Mesendoderm (in vitro differentiated cells): Measurements from ENCODE around the gene ATN1.

Experiments used
- DNase-seq: peaks from one replicate; pipeline ENCODE4 v3.0.0; 2013
- H2AK5ac ChIP-seq: 2 replicates; pipeline ENCODE4 v1.6.1; 2013; ENCODE audit warnings: low read length, inconsistent platforms
- H2BK120ac ChIP-seq: 2 replicates; pipeline ENCODE4 v1.6.1; 2013; ENCODE audit warnings: low read depth, mild to moderate bottlenecking, low read length, moderate library complexity, mixed read lengths
- H2BK15ac ChIP-seq: replicated peaks from 2 replicates; pipeline ENCODE4 v1.6.1; 2013; ENCODE audit warnings: low read depth, mild to moderate bottlenecking, moderate library complexity
- H2BK5ac ChIP-seq: 2 replicates; pipeline ENCODE4 v1.6.1; 2013; ENCODE audit warnings: low read length, inconsistent platforms
- H3K18ac ChIP-seq: 2 replicates; pipeline ENCODE4 v1.6.1; 2013; ENCODE audit warnings: mild to moderate bottlenecking, low read length, mixed read lengths
- H3K23ac ChIP-seq: one replicate; pipeline ENCODE4 v1.6.1; 2013; ENCODE audit warnings: low read length
- H3K27ac ChIP-seq: 2 replicates; pipeline ENCODE4 v1.5.1; 2013; ENCODE audit warnings: low read depth, mild to moderate bottlenecking, inconsistent platforms, low read length, moderate library complexity
- H3K27me3 ChIP-seq: 2 replicates; pipeline ENCODE4 v1.6.1; 2013; ENCODE audit warnings: low read length, control low read depth, mild to moderate bottlenecking, inconsistent platforms; ENCODE audit not compliant: insufficient read depth, poor library complexity
- H3K36me3 ChIP-seq: 2 replicates; pipeline ENCODE4 v1.6.1; 2013; ENCODE audit warnings: low read length, inconsistent platforms; ENCODE audit not compliant: control insufficient read depth, insufficient read depth
- H3K4ac ChIP-seq: one replicate; pipeline ENCODE4 v1.6.1; 2013; ENCODE audit warnings: low read depth, mild to moderate bottlenecking, low read length, moderate library complexity
- H3K4me1 ChIP-seq: 2 replicates; pipeline ENCODE4 v1.6.1; 2013; ENCODE audit warnings: low read depth, low read length, inconsistent platforms; ENCODE audit not compliant: control insufficient read depth
- H3K4me2 ChIP-seq: 2 replicates; pipeline ENCODE4 v1.6.1; 2013; ENCODE audit warnings: low read length
- H3K4me3 ChIP-seq: 2 replicates; pipeline ENCODE4 v1.5.1; 2013; ENCODE audit warnings: mild to moderate bottlenecking, low read length
- H3K56ac ChIP-seq: one replicate; pipeline ENCODE4 v1.6.1; 2013; ENCODE audit warnings: low read length
- H3K79me1 ChIP-seq: 2 replicates; pipeline ENCODE4 v1.6.1; 2013; ENCODE audit warnings: low read length, inconsistent platforms
- H3K79me2 ChIP-seq: 2 replicates; pipeline ENCODE4 v1.6.1; 2013; ENCODE audit warnings: mild to moderate bottlenecking, low read length; ENCODE audit not compliant: control insufficient read depth, insufficient read depth
- H3K9ac ChIP-seq: 2 replicates; pipeline ENCODE4 v1.6.1; 2013; ENCODE audit warnings: low read length, inconsistent platforms
- H4K5ac ChIP-seq: one replicate; pipeline ENCODE4 v1.6.1; 2013; ENCODE audit warnings: low read length
- H4K8ac ChIP-seq: one replicate; pipeline ENCODE4 v1.6.1; 2013; ENCODE audit warnings: low read depth, mild to moderate bottlenecking, control low read depth, low read length, moderate library complexity
- WGBS: extraction: QIAGEN DNeasy Blood & Tissue Kit; methylation state at CpG from one replicate; pipeline ENCODE4 v1.1.7; 2013; ENCODE audit warnings: low lambda C conversion rate, missing lambda C conversion rate; ENCODE audit not compliant: insufficient coverage; ENCODE audit errors: extremely low coverage; 5-methylcytosine and 5-hydroxymethylcytosine counted together

Gene ATN1

DNA sequence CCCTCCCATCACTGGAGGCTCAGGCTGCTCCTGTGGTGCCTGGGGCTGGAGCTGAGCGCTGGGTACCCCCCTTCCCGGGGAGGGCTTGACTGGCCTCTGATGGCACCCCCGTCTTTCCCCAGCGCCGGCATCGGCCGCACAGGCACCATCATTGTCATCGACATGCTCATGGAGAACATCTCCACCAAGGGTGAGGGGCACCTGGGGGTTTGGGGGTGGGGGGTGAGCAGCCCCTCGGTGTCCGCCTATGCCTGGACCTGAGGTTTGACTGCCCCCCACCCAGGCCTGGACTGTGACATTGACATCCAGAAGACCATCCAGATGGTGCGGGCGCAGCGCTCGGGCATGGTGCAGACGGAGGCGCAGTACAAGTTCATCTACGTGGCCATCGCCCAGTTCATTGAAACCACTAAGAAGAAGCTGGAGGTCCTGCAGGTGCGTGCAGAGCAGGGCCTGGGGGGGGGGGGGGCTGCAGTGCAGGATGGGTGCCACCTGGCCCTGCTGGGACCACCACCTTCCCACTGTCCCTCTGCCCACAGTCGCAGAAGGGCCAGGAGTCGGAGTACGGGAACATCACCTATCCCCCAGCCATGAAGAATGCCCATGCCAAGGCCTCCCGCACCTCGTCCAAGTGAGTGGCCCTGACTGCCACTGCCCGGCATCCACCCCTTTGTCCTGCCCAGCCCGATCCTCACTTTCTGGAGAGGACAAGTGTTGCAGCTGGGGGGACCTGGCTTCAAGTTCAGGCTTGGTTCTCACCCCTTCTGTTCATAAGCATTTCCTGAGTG, 32.2 kb downstream of the ATN1 start:
- H3K18ac ChIP-seq = no peak overlapping the region
- peaks cover 15% of the 10 kb centered on the region for H3K79me2 ChIP-seq
- H3K56ac ChIP-seq = no peak overlapping the region
- no CpG with 5 or more reads among the region's 26 CpGs for WGBS
- H3K27me3 ChIP-seq = no peaks in the 10 kb centered on the region
- H3K4me1 ChIP-seq = peaks cover 10% of the 10 kb centered on the region
- H3K23ac ChIP-seq = no peak overlapping the region
- H3K27ac ChIP-seq = no peak overlapping the region
- H3K4me2 ChIP-seq = no peak overlapping the region
- H3K4me3 ChIP-seq = no peak overlapping the region
- DNase-seq = no peak
- no peaks in the 10 kb centered on the region for H3K36me3 ChIP-seq
- no peak overlapping the region for H2BK5ac ChIP-seq
- no peak overlapping the region for H2AK5ac ChIP-seq
- H3K4ac ChIP-seq = no peak overlapping the region
- H2BK15ac ChIP-seq = no peak overlapping the region
- no peak overlapping the region for H3K9ac ChIP-seq
- H2BK120ac ChIP-seq = no peak overlapping the region
- peaks cover 2% of the 10 kb centered on the region for H3K79me1 ChIP-seq
- no peak overlapping the region for H4K8ac ChIP-seq
- no peak overlapping the region for H4K5ac ChIP-seq

DNA sequence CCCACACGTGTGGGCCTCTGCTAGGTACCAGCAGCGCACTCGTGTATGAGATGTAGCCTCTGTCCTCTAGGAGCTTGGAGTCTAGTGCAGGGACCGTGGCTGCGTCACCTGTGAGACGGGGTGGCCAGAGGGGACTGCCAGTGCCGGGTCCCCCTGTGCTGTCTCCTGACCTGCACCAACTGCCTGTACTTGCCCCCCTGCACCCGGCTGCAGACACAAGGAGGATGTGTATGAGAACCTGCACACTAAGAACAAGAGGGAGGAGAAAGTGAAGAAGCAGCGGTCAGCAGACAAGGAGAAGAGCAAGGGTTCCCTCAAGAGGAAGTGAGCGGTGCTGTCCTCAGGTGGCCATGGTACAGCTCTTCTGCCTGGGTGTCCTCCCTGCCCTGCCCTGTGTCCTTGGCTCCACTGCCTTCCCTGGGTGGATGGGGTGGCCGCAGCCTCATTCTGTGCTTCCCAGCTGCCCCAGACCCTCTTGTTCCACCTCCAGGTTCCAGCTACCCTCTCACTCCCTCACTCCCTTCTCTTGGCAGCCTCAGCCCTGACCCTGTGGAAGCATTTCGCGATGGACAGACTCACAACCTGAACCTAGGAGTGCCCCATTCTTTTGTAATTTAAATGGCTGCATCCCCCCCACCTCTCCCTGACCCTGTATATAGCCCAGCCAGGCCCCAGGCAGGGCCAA, 33.0 kb downstream of the ATN1 start:
- Histone ChIP-seq H2BK120ac (no peak overlapping the region), H3K36me3 (no peaks in the 10 kb centered on the region), H4K8ac (no peak overlapping the region), H3K27ac (no peak overlapping the region), H3K9ac (peak overlapping the region; percentile 97), H2AK5ac (no peak overlapping the region), H3K4ac (peak overlapping the region; percentile 77), H4K5ac (no peak overlapping the region), H3K4me1 (peaks cover 10% of the 10 kb centered on the region), H3K79me1 (peaks cover 2% of the 10 kb centered on the region), H3K4me2 (no peak overlapping the region), H3K23ac (no peak overlapping the region), H3K56ac (peak overlapping the region; percentile 97), H2BK5ac (no peak overlapping the region), H3K18ac (no peak overlapping the region), H2BK15ac (no peak overlapping the region), H3K27me3 (no peaks in the 10 kb centered on the region), H3K4me3 (no peak overlapping the region), H3K79me2 (peaks cover 15% of the 10 kb centered on the region)
- WGBS = no CpG with 5 or more reads among the region's 13 CpGs
- DNase-seq = peak; percentile 63

DNA sequence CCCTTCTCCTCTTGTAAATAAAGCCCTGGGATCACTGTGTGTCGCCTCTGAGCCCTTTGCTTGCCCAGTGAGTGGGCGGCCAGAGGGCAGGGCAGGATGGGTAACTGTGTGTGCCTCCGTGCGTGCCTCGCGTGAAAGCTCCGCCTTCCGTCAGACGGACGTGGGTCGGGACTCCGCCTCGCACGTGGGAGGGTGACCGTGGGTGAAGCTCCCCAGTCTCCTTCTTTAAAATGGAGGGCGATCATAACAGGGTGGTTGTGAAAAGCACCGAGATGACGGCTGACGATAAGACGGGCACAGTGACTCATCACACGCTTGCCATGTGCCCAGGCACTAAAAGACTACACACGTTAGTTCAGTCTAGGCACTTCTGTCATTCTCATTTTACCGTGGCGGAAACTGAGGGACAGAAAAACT, 33.5 kb downstream of the ATN1 start:
- Histone ChIP-seq H3K4ac (peak overlapping the region; percentile 77), H2AK5ac (peak overlapping the region; percentile 60), H4K5ac (peak overlapping the region; percentile 33), H3K18ac (peak overlapping the region; percentile 51), H3K9ac (peak overlapping the region; percentile 97), H3K27me3 (no peaks in the 10 kb centered on the region), H3K36me3 (peaks cover 2% of the 10 kb centered on the region), H3K4me3 (no peak overlapping the region), H4K8ac (no peak overlapping the region), H3K4me2 (peak overlapping the region; percentile 63), H2BK15ac (no peak overlapping the region), H2BK120ac (no peak overlapping the region), H3K27ac (peak overlapping the region; percentile 93), H2BK5ac (peak overlapping the region; percentile 77), H3K4me1 (peaks cover 10% of the 10 kb centered on the region), H3K23ac (no peak overlapping the region), H3K79me2 (peaks cover 15% of the 10 kb centered on the region), H3K56ac (peak overlapping the region; percentile 97), H3K79me1 (peaks cover 2% of the 10 kb centered on the region)
- WGBS = no CpG with 5 or more reads among the region's 24 CpGs
- DNase-seq = no peak

DNA sequence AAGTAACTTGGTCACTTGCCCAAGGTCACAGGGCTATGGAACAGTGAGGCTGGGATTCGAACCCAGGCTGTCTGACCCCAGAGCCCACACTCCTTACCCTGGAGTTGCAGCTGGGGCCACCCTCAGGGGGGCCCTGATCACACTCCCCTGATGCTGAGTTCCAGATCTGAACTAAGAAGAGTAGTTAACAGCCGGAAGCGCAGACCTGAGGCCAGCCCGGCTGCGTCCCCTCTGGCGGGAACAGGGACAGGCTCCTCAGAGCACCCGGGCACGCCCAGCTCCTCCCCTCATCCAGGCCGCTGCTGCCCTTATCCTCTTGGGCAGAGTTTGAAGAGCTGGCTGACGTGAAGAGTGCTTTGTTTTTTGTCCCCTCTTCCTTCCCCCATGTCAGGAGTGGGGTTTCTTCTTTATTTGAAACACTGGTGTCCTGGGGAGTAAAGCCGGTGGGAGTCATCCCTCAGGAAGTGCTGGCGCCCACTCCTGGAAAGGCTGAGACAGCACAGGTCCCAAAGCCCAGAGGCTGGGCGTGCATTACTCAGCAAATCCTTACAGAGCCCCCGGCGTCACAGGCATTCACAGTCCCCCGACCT, 34.0 kb downstream of the ATN1 start:
- peaks cover 15% of the 10 kb centered on the region for H3K79me2 ChIP-seq
- H3K4me1 ChIP-seq = peaks cover 10% of the 10 kb centered on the region
- H4K5ac ChIP-seq = peak overlapping the region; percentile 33
- H2BK15ac ChIP-seq = no peak overlapping the region
- peak overlapping the region; percentile 63 for H3K4me2 ChIP-seq
- no peak overlapping the region for H2BK120ac ChIP-seq
- H3K27me3 ChIP-seq = no peaks in the 10 kb centered on the region
- H3K23ac ChIP-seq = peak overlapping the region; percentile 39
- H3K27ac ChIP-seq = peak overlapping the region; percentile 93
- no peak overlapping the region for H3K4me3 ChIP-seq
- peak overlapping the region; percentile 52 for H3K18ac ChIP-seq
- peaks cover 4% of the 10 kb centered on the region for H3K36me3 ChIP-seq
- peak overlapping the region; percentile 60 for H2AK5ac ChIP-seq
- H3K4ac ChIP-seq = peak overlapping the region; percentile 77
- peaks cover 2% of the 10 kb centered on the region for H3K79me1 ChIP-seq
- peak overlapping the region; percentile 97 for H3K9ac ChIP-seq
- no peak overlapping the region for H4K8ac ChIP-seq
- DNase-seq = peak; percentile 97
- H2BK5ac ChIP-seq = peak overlapping the region; percentile 78
- no CpG with 5 or more reads among the region's 16 CpGs for WGBS
- H3K56ac ChIP-seq = peak overlapping the region; percentile 97

DNA sequence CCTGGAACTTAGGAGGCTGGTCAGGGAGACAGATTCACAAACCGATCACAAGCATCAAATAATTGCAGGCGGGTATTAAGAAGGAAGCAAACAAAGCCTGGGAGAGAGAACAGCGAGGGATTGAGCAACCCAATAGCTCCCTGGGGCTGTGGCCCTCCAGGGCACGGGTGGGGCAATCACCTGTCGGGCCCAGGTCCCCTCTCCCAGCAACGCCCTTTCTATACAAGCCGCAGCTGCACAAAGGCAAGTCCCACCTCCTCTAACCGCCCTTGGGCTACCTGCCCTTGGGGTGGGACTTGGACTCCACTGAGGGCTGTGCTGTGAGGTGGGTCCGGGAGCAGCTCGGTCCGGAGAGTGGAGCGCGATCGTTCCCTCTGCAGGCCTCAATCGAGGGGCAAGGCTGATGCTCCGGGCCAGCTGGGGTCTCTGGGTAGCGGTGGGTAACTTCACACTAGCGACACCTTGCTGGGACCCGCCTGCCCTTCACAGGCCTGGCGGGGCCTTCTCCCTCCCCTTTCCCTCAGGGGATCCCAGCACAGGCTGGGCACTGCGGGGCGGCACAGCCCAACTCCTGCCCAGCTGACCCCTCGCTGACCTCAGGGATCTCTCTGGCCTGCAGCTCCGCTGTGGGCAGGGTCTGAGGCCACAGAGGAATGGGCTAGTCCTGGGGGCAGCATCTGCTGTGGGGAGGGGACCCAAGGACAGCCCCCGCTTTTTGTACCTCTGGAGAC, 34.7 kb downstream of the ATN1 start:
- H3K27ac ChIP-seq = peak overlapping the region; percentile 93
- peaks cover 8% of the 10 kb centered on the region for H3K36me3 ChIP-seq
- H3K56ac ChIP-seq = peak overlapping the region; percentile 97
- H3K9ac ChIP-seq = peak overlapping the region; percentile 97
- peak overlapping the region; percentile 63 for H3K4me2 ChIP-seq
- peak overlapping the region; percentile 90 for H3K23ac ChIP-seq
- DNase-seq = peak; percentile 64
- peak overlapping the region; percentile 3 for H3K4me3 ChIP-seq
- no CpG with 5 or more reads among the region's 25 CpGs for WGBS
- peak overlapping the region; percentile 52 for H3K18ac ChIP-seq
- H4K5ac ChIP-seq = no peak overlapping the region
- peaks cover 5% of the 10 kb centered on the region for H3K79me1 ChIP-seq
- H4K8ac ChIP-seq = peak overlapping the region; percentile 6
- H3K4me1 ChIP-seq = peaks cover 10% of the 10 kb centered on the region
- H2BK15ac ChIP-seq = no peak overlapping the region
- H3K79me2 ChIP-seq = peaks cover 16% of the 10 kb centered on the region
- peak overlapping the region; percentile 59 for H2BK5ac ChIP-seq
- H2BK120ac ChIP-seq = peak overlapping the region; percentile 1
- peak overlapping the region; percentile 67 for H2AK5ac ChIP-seq
- H3K27me3 ChIP-seq = no peaks in the 10 kb centered on the region
- peak overlapping the region; percentile 76 for H3K4ac ChIP-seq
